Right atrium auricular region (tissue), 2 donors: ENCODE data around the gene CFAP410. TPM values are rescaled to one million over a fixed set of nuclear protein-coding genes. Genes with fewer than 3 reads are reported as not detected.
"Not testable (repeated sequence)": the region's sequence is repeated elsewhere in the genome, so short reads cannot be mapped to it uniquely, and the experiment has no call there.

ENCODE experiments used
- DNase-seq: peaks from one replicate; pipeline ENCODE4 v3.0.0-alpha.2; 2019; ENCODE audit warnings: low spot score
- H3K27ac ChIP-seq, 2 donors: fragments of 200-600 bp; sonication (generic); 1 replicate in 1 of 2; 2 replicates in 1 of 2; pipeline ENCODE4 v1.5.1; 2016 to 2019
- H3K27me3 ChIP-seq, 2 donors: fragments of 200-600 bp; sonication (generic); one replicate each; pipeline versions ENCODE4 v1.5.1 to v1.6.0; 2017 to 2019
- H3K36me3 ChIP-seq: fragments of 200-600 bp; sonication (generic); one replicate; pipeline ENCODE4 v1.5.1; 2016
- H3K4me1 ChIP-seq, 2 donors: fragments of 200-600 bp; sonication (generic); one replicate each; pipeline versions ENCODE4 v1.5.1 to v1.6.0; 2017 to 2019
- H3K4me3 ChIP-seq, 2 donors: fragments of 200-600 bp; sonication (generic); 1 replicate in 1 of 2; 2 replicates in 1 of 2; pipeline ENCODE4 v1.5.1; 2017 to 2019; ENCODE audit warnings: mild to moderate bottlenecking in 1 of 2, moderate library complexity in 1 of 2
- H3K9me3 ChIP-seq, 2 donors: fragments of 200-600 bp; sonication (generic); one replicate each; pipeline ENCODE4 v1.5.1; 2019
- total RNA-seq, 2 donors: library from RNA; depleted of rRNA; stranded (reverse); fragments of >200 nt; gene quantifications; one replicate each; pipeline ENCODE4 v1.1.0, GENCODE V29; 2016
- TF ChIP-seq, protein P1 (sequence below), 2 donors: fragments of 200-600 bp; sonication (generic); IDR thresholded peaks; one replicate each; pipeline ENCODE4 v1.5.1; 2019; ENCODE audit warnings: antibody characterized with exemption in 2 of 2

CFAP410 gene
- total RNA-seq, 2 donors from 2014 or later, result 21.4 to 23.2 TPM

DNA sequence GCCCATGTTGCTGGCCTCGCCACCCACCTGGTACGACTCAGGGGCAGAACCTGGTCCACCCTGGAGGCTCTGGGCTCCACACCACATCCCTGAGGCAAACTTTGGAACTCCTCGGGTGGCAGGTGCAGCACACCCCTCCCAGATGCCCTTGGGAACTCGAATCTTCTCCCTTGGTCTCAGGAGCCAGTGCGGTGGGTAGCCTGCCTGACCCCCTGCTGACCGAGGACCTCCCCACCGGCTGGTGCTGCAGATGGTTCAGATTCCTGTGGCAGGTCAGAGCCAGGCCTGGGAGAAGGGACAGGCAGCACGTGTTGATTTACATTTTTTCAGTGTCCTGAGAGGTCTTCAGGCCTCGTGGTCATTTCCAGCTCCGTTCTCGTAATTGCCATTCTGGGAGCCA is 6.3 kb upstream of the CFAP410 start:
- no peaks in the 10 kb centered on the region for H3K9me3 ChIP-seq
- H3K27ac ChIP-seq, result no peak overlapping the region
- H3K4me1 ChIP-seq, result peaks cover 0 to 4% of the 10 kb centered on the region in 2 donors
- no peaks in the 10 kb centered on the region for H3K27me3 ChIP-seq
- no peak for DNase-seq
- H3K36me3 ChIP-seq, result no peaks in the 10 kb centered on the region
- TF ChIP-seq, protein P1, sequence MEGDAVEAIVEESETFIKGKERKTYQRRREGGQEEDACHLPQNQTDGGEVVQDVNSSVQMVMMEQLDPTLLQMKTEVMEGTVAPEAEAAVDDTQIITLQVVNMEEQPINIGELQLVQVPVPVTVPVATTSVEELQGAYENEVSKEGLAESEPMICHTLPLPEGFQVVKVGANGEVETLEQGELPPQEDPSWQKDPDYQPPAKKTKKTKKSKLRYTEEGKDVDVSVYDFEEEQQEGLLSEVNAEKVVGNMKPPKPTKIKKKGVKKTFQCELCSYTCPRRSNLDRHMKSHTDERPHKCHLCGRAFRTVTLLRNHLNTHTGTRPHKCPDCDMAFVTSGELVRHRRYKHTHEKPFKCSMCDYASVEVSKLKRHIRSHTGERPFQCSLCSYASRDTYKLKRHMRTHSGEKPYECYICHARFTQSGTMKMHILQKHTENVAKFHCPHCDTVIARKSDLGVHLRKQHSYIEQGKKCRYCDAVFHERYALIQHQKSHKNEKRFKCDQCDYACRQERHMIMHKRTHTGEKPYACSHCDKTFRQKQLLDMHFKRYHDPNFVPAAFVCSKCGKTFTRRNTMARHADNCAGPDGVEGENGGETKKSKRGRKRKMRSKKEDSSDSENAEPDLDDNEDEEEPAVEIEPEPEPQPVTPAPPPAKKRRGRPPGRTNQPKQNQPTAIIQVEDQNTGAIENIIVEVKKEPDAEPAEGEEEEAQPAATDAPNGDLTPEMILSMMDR (IDR thresholded peaks at IDR 0.05), result no peak
- H3K4me3 ChIP-seq, result no peak overlapping the region

DNA sequence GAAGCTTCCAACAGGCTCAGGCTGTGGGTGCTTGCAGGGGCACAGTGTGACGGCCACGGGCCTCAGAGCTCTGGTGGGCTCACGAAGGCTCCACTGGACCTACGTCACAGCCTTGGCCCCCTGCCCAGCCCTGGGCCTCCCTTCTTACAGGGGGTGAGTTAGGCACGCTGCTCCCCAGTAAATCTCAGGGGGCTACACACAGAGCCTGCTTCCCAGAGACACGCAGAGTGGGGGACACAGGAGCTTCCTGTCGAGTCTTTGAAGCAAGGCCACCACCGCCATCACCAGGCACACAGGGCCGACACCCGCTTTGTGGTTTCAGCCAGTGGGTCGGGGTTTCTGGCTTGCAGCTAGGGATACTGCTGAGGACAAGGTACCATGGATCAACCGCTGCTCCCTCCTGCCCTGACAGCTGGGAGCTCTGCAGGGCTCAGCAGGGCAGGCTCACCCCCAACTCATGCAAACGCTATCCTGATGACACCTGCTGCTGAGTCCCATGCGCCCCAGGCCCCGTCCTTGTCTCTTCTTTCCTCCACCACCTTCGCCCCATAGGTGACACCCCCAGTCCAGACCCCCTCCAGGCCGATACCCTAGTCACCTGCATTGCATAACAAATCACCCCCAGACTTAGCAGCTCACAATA is 5.5 kb upstream of the CFAP410 start:
- Histone ChIP-seq H3K4me3 (no peak overlapping the region), H3K27ac (no peak overlapping the region), H3K36me3 (no peaks in the 10 kb centered on the region), H3K9me3 (no peaks in the 10 kb centered on the region), H3K4me1 (peaks cover 0 to 7% of the 10 kb centered on the region in 2 donors), H3K27me3 (no peaks in the 10 kb centered on the region)
- TF ChIP-seq, protein P1 (IDR thresholded peaks at IDR 0.05), result no peak
- no peak for DNase-seq

GRCh38 chr21:44342981-44343380 is 3.8 kb upstream of the CFAP410 start:
- not testable (repeated sequence) for DNase-seq, H3K27ac ChIP-seq, H3K27me3 ChIP-seq, H3K4me3 ChIP-seq, H3K36me3 ChIP-seq, H3K9me3 ChIP-seq
- peaks cover 0 to 12% of the 10 kb centered on the region in 2 donors for H3K4me1 ChIP-seq

GRCh38 chr21:44341726-44342458 is 2.7 kb upstream of the CFAP410 start:
- H3K4me1 ChIP-seq, result peaks cover 0 to 18% of the 10 kb centered on the region in 2 donors
- not testable (repeated sequence) for H3K27me3 ChIP-seq, DNase-seq, H3K9me3 ChIP-seq, H3K36me3 ChIP-seq, H3K4me3 ChIP-seq, H3K27ac ChIP-seq

- peaks cover 15% of the 10 kb centered on the region for H3K36me3 ChIP-seq
- DNase-seq, result peak; percentile 76
- H3K9me3 ChIP-seq, result no peaks in the 10 kb centered on the region
- TF ChIP-seq, protein P1 (IDR thresholded peaks at IDR 0.05), result peak in 1 of 2 donors; percentile 58
- peak overlapping the region; percentile 75 to 95 for H3K27ac ChIP-seq
- no peaks in the 10 kb centered on the region for H3K27me3 ChIP-seq
- peak overlapping the region; percentile 40 to 93 for H3K4me3 ChIP-seq
- peaks cover 0 to 18% of the 10 kb centered on the region in 2 donors for H3K4me1 ChIP-seq
Observed at GRCh38 chr21:44337941-44338895, 972 bp downstream of the CFAP410 start.

GRCh38 chr21:44337449-44337848 is 1.7 kb downstream of the CFAP410 start:
- no peak for DNase-seq
- Histone ChIP-seq H3K36me3 (peaks cover 15% of the 10 kb centered on the region), H3K4me1 (peaks cover 0 to 18% of the 10 kb centered on the region in 2 donors), H3K27me3 (no peaks in the 10 kb centered on the region), H3K4me3 (no peak overlapping the region), H3K27ac (no peak overlapping the region), H3K9me3 (no peaks in the 10 kb centered on the region)
- TF ChIP-seq, protein P1 (IDR thresholded peaks at IDR 0.05), result no peak
